Caco-2 (cell line): ENCODE data around the gene ARHGAP31. TPM values are rescaled to one million over a fixed set of nuclear protein-coding genes. Genes with fewer than 3 reads are reported as not detected.

Experiments used
- BruUV-seq: library from RNA; stranded (reverse); fragments of 400-500 nt; replicated peaks from 2 replicates; lab custom pipeline; 2021; lab: Mats Ljungman, UMichigan
- CTCF ChIA-PET: fragments of 300-600 bp; sonication (Branson Sonifier 250); formaldehyde crosslinking; loops from one replicate; lab custom pipeline; 2022; ENCODE audit warnings: antibody characterized with exemption; lab: Charles Lee
- POLR2A ChIA-PET: fragments of 300-600 bp; sonication (Branson Sonifier 250); formaldehyde crosslinking; loops from one replicate; lab custom pipeline; 2022; ENCODE audit warnings: antibody characterized with exemption; lab: Charles Lee
- DNase-seq, 2 experiments: peaks; one replicate each; pipeline versions ENCODE4 v3.0.0 to v3.0.0-alpha.2; 2020 to 2022
- H3K27me3 ChIP-seq: replicated peaks from 2 replicates; pipeline ENCODE4 v1.6.0; 2011; ENCODE audit warnings: low read length; ENCODE audit not compliant: control insufficient read depth, insufficient read depth
- H3K36me3 ChIP-seq: 2 replicates; pipeline ENCODE4 v1.5.1; 2011; ENCODE audit warnings: low read length; ENCODE audit not compliant: control insufficient read depth, insufficient read depth
- H3K4me1 ChIP-seq: fragments of 250-450 bp; sonication (Bioruptor Pico); 2 replicates; pipeline ENCODE4 v1.5.1; 2020; ENCODE audit warnings: mild to moderate bottlenecking
- H3K4me3 ChIP-seq: 2 replicates; pipeline ENCODE4 v1.5.1; 2011; ENCODE audit warnings: low read depth, mild to moderate bottlenecking, control low read depth, low read length
- H3K9me3 ChIP-seq: fragments of 250-450 bp; sonication (Bioruptor Pico); 2 replicates; pipeline ENCODE4 v1.5.1; 2020; ENCODE audit warnings: mild to moderate bottlenecking, moderate library complexity
- H3K27ac Mint-ChIP-seq: one replicate; pipeline ENCODE4 v1.8.0; 2022; ENCODE audit warnings: mixed read lengths; ENCODE audit not compliant: unreplicated experiment
- H3K27me3 Mint-ChIP-seq: one replicate; pipeline ENCODE4 v1.8.0; 2022; ENCODE audit warnings: mixed read lengths; ENCODE audit not compliant: insufficient read depth, unreplicated experiment
- H3K36me3 Mint-ChIP-seq: one replicate; pipeline ENCODE4 v1.8.0; 2022; ENCODE audit warnings: mild to moderate bottlenecking, mixed read lengths; ENCODE audit not compliant: insufficient read depth, unreplicated experiment
- H3K4me1 Mint-ChIP-seq: one replicate; pipeline ENCODE4 v1.8.0; 2022; ENCODE audit warnings: low read depth, mixed read lengths; ENCODE audit not compliant: unreplicated experiment
- H3K4me3 Mint-ChIP-seq: one replicate; pipeline ENCODE4 v1.8.0; 2022; ENCODE audit warnings: mild to moderate bottlenecking, moderate library complexity, mixed read lengths; ENCODE audit not compliant: unreplicated experiment
- H3K9me3 Mint-ChIP-seq: one replicate; pipeline ENCODE4 v1.8.0; 2022; ENCODE audit warnings: mixed read lengths; ENCODE audit not compliant: unreplicated experiment
- intact Hi-C: fragments of 100-400 bp; cut with micrococcal nuclease; formaldehyde crosslinking; loops from one replicate; pipeline ENCODE4 v1.10.0; 2022; ENCODE audit not compliant: unreplicated experiment
- total RNA-seq: library from RNA; stranded (reverse); gene quantifications from 2 replicates; pipeline ENCODE4 v1.2.3, GENCODE V29; 2022
- TF ChIP-seq, protein P1 (sequence below), 2 experiments: fragments of 200-600 bp in 1 of 2; IDR thresholded peaks; 1 replicate in 1 of 2; 2 replicates in 1 of 2; pipeline versions ENCODE4 v1.5.1 to v1.8.0; 2011 to 2022; ENCODE audit warnings: antibody characterized with exemption in 1 of 2, control low read depth in 1 of 2, inconsistent platforms in 1 of 2, low read depth in 1 of 2, low read length in 1 of 2, mild to moderate bottlenecking in 1 of 2, moderate library complexity in 1 of 2; ENCODE audit not compliant: insufficient read depth in 1 of 2, severe bottlenecking in 1 of 2, unreplicated experiment in 1 of 2

ARHGAP31 gene
- total RNA-seq, 1 experiment from 2014 or later: 0.25 TPM

- BruUV-seq: no TSS peak
- Mint-ChIP-seq H3K27ac (no peak overlapping the region), H3K9me3 (no peaks in the 10 kb centered on the region), H3K4me3 (no peak overlapping the region), H3K4me1 (peaks cover 33% of the 10 kb centered on the region), H3K36me3 (no peaks in the 10 kb centered on the region), H3K27me3 (no peaks in the 10 kb centered on the region)
- H3K4me1 ChIP-seq: peaks cover 35% of the 10 kb centered on the region
- ChIA-PET CTCF (interaction anchor here (0.6 to 1.3 kb wide), 3 partner anchors 10 to 135 kb away, joined by 3 to 10 read pairs (median 3); partner anchors contain the start of gene B4GALT4), POLR2A (no interaction called here)
- DNase-seq: peak in 1 of 2 experiments; percentile 14
- H3K4me3 ChIP-seq: no peak overlapping the region
- no peaks in the 10 kb centered on the region for H3K9me3 ChIP-seq
- no peaks in the 10 kb centered on the region for H3K27me3 ChIP-seq
- no peaks in the 10 kb centered on the region for H3K36me3 ChIP-seq
- TF ChIP-seq, protein P1, sequence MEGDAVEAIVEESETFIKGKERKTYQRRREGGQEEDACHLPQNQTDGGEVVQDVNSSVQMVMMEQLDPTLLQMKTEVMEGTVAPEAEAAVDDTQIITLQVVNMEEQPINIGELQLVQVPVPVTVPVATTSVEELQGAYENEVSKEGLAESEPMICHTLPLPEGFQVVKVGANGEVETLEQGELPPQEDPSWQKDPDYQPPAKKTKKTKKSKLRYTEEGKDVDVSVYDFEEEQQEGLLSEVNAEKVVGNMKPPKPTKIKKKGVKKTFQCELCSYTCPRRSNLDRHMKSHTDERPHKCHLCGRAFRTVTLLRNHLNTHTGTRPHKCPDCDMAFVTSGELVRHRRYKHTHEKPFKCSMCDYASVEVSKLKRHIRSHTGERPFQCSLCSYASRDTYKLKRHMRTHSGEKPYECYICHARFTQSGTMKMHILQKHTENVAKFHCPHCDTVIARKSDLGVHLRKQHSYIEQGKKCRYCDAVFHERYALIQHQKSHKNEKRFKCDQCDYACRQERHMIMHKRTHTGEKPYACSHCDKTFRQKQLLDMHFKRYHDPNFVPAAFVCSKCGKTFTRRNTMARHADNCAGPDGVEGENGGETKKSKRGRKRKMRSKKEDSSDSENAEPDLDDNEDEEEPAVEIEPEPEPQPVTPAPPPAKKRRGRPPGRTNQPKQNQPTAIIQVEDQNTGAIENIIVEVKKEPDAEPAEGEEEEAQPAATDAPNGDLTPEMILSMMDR (IDR thresholded peaks at IDR 0.05; ENCODE audit: insufficient read depth in 1 of 2, low read depth in 1 of 2, low read length in 1 of 2, severe bottlenecking in 1 of 2, unreplicated experiment in 1 of 2): peak in 1 of 2 experiments; percentile 5
- intact Hi-C loops: no loop called here
Measured at GRCh38 chr3:119346076-119346496, 51.9 kb downstream of the ARHGAP31 start.

DNA sequence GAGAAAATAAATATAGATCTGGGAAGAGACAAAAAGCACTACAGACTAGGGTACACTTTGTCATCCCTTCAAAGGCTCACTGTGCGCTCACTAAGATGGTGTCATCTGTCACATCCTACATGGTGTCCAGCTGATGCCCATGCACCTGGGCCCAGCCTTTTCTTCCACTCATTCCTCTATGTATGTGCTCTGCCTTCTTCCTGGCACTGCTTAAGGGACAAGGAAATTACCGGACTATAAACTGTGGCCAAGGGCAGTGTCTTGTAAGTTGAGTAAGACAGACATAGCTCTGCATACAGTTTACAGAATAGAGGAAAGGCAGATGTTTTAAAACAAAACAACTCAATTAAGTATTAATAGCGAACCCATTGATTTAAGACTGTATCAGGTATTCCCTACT, 52.9 kb downstream of the ARHGAP31 start:
- ChIA-PET CTCF (no interaction called here), POLR2A (no interaction called here)
- H3K4me1 Mint-ChIP-seq: peaks cover 39% of the 10 kb centered on the region
- no peaks in the 10 kb centered on the region for H3K9me3 ChIP-seq
- H3K27me3 ChIP-seq: no peaks in the 10 kb centered on the region
- H3K4me3 Mint-ChIP-seq: no peak overlapping the region
- no peak overlapping the region for H3K4me3 ChIP-seq
- no peak for DNase-seq
- H3K36me3 Mint-ChIP-seq: no peaks in the 10 kb centered on the region
- TF ChIP-seq, protein P1 (IDR thresholded peaks at IDR 0.05; ENCODE audit: insufficient read depth in 1 of 2, low read depth in 1 of 2, low read length in 1 of 2, severe bottlenecking in 1 of 2, unreplicated experiment in 1 of 2): no peak
- no peaks in the 10 kb centered on the region for H3K9me3 Mint-ChIP-seq
- no peaks in the 10 kb centered on the region for H3K36me3 ChIP-seq
- peaks cover 45% of the 10 kb centered on the region for H3K4me1 ChIP-seq
- BruUV-seq: no TSS peak
- intact Hi-C loops: no loop called here
- no peak overlapping the region for H3K27ac Mint-ChIP-seq
- H3K27me3 Mint-ChIP-seq: no peaks in the 10 kb centered on the region

DNA sequence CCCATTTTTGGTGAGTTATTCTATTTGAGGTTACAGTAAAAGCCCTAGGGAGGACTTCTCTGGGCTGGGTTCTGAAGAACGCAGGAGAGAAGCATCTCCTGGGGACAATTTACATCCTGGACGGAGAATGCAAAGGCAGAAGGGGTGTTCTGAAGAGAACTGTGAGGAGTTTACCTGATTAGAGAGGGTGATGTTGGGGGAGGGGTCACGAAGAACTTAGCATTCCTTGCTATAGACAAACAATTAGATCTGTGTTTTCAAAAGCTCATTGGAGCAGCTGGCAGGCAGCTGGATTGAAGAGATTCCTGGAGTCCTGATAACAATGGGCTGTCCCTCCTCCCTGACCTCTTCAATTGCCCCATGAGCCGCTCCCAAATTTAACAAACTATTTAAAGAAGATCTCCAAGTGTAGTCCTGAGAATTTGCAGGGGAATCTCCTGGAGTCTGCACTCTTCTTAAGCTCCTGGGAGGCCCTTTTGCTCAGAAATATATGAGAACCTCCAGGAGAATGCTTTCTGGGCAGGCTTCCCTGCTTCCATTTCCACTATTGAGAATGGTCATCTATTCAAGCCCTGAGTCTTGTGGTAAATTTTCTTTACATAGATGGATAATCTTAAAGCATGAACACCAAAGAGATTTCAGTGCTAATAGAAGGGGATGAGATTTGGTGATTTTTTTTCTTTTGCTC, 55.3 kb downstream of the ARHGAP31 start:
- peak; percentile 51 to 66 for DNase-seq
- CTCF ChIA-PET: no interaction called here
- Mint-ChIP-seq H3K27me3 (no peaks in the 10 kb centered on the region), H3K4me3 (peak overlapping the region; percentile 54), H3K4me1 (peaks cover 54% of the 10 kb centered on the region), H3K9me3 (no peaks in the 10 kb centered on the region), H3K27ac (peak overlapping the region; percentile 79), H3K36me3 (no peaks in the 10 kb centered on the region)
- POLR2A ChIA-PET: interaction anchor here (0.5 kb wide), 1 partner anchor 26 kb away, joined by 4 read pairs; no protein-coding TSS in a partner anchor
- Histone ChIP-seq H3K9me3 (no peaks in the 10 kb centered on the region), H3K27me3 (no peaks in the 10 kb centered on the region), H3K36me3 (no peaks in the 10 kb centered on the region), H3K4me1 (peaks cover 62% of the 10 kb centered on the region), H3K4me3 (no peak overlapping the region)
- BruUV-seq: no TSS peak
- TF ChIP-seq, protein P1 (IDR thresholded peaks at IDR 0.05; ENCODE audit: insufficient read depth in 1 of 2, low read depth in 1 of 2, low read length in 1 of 2, severe bottlenecking in 1 of 2, unreplicated experiment in 1 of 2): no peak
- intact Hi-C loops: loop anchor here (1.0 kb wide), 1 partner anchor 26 kb away; no protein-coding TSS in a partner anchor
